ENCODE results near the gene SDK1.

The SDK1 gene

GRCh38 chr7:4299431-4299830 is 998.4 kb downstream of the SDK1 start:
- DNase-seq (ENCODE audit: low spot score), result no peak
- Histone ChIP-seq H2AFZ (ENCODE audit: low read length) (no peak overlapping the region), H3K27me3 (ENCODE audit: control insufficient read depth in 3 of 3, insufficient read depth in 3 of 3, low read depth in 1 of 3, low read length in 3 of 3) (no peaks in the 10 kb centered on the region), H3K18ac (ENCODE audit: low read length) (no peak overlapping the region), H3K79me1 (ENCODE audit: low read depth, low read length) (no peaks in the 10 kb centered on the region), H3K36me3 (replicated peaks in 1 of 2; ENCODE audit: control insufficient read depth in 2 of 2, insufficient read depth in 2 of 2, low read length in 2 of 2) (no peaks in the 10 kb centered on the region), H2BK15ac (ENCODE audit: low read length) (no peak overlapping the region), H3K4me1 (ENCODE audit: control insufficient read depth in 2 of 2, insufficient read depth in 1 of 2, low read depth in 1 of 2, low read length in 2 of 2) (no peaks in the 10 kb centered on the region), H3K14ac (ENCODE audit: low read length) (no peak overlapping the region), H4K8ac (ENCODE audit: low read depth, low read length) (no peak overlapping the region), H2BK120ac (ENCODE audit: low read depth, low read length) (no peak overlapping the region), H3K4me3 (ENCODE audit: low read length in 2 of 2) (no peak overlapping the region), H3K23ac (ENCODE audit: low read depth, low read length, poor library complexity) (no peak overlapping the region), H3K9me3 (replicated peaks in 1 of 2; ENCODE audit: control insufficient read depth in 2 of 2, insufficient read depth in 1 of 2, low read depth in 1 of 2, low read length in 2 of 2) (peaks cover 0 to 2% of the 10 kb centered on the region in 2 donors), H3K27ac (replicated peaks; ENCODE audit: low read length) (no peak overlapping the region), H2BK5ac (ENCODE audit: low read length) (no peak overlapping the region), H2BK12ac (ENCODE audit: low read length) (no peak overlapping the region), H3K4ac (ENCODE audit: low read length) (no peak overlapping the region), H3K4me2 (ENCODE audit: insufficient read depth, low read length, poor library complexity, severe bottlenecking) (no peak overlapping the region), H3K9ac (ENCODE audit: low read depth, low read length, poor library complexity) (no peak overlapping the region), H2AK5ac (ENCODE audit: low read depth, low read length) (no peak overlapping the region), H4K91ac (ENCODE audit: low read depth, low read length, poor library complexity) (no peak overlapping the region)
- WGBS, 2 donors (ENCODE audit: extremely low coverage in 2 of 2, insufficient read length in 2 of 2, insufficient replicate concordance in 1 of 2), result no CpG with 5 or more reads among the region's 5 CpGs

DNA sequence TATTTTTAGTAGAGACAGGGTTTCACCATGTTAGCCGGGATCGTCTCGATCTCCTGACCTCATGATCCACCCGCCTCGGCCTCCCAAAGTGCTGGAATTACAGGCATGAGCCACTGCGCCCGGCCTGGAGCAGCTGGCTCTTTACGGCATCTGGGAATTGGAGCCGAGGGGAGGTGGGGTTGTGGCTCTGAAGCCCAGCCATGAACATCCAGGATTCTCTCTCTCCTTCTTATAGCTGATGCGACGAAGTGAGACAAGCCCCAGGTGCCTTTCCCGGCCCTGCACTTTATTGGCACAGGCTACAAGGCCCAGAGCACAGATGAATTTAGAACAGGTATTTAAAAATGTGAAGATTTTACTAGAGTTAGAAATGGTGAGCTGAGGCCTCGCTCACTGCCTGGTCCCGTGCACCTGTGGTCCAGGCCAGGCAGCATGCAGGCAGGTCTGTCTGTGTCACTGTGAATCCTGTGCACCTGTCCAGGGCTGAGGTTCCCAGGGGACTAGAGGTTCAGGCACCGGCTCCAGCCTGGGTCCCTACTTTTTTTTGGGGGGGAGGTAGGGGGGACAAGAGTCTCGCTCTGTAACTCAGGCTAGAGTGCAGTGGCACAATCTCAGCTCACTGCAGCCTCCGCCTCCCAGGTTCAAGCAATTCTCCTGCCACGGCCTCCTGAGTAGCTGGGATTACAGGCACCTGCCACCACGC is 1001.3 kb downstream of the SDK1 start:
- no peak overlapping the region for H2AFZ ChIP-seq (ENCODE audit: low read length)
- no peak overlapping the region for H2BK15ac ChIP-seq (ENCODE audit: low read length)
- H4K91ac ChIP-seq (ENCODE audit: low read depth, low read length, poor library complexity), result no peak overlapping the region
- WGBS, 2 donors (ENCODE audit: extremely low coverage in 2 of 2, insufficient read length in 2 of 2, insufficient replicate concordance in 1 of 2), result no CpG with 5 or more reads among the region's 19 CpGs
- H3K27ac ChIP-seq (replicated peaks; ENCODE audit: low read length), result no peak overlapping the region
- H3K18ac ChIP-seq (ENCODE audit: low read length), result no peak overlapping the region
- H3K79me1 ChIP-seq (ENCODE audit: low read depth, low read length), result no peaks in the 10 kb centered on the region
- H2BK12ac ChIP-seq (ENCODE audit: low read length), result no peak overlapping the region
- H3K23ac ChIP-seq (ENCODE audit: low read depth, low read length, poor library complexity), result no peak overlapping the region
- no peak overlapping the region for H2AK5ac ChIP-seq (ENCODE audit: low read depth, low read length)
- no peak overlapping the region for H4K8ac ChIP-seq (ENCODE audit: low read depth, low read length)
- H2BK120ac ChIP-seq (ENCODE audit: low read depth, low read length), result no peak overlapping the region
- DNase-seq (ENCODE audit: low spot score), result no peak
- no peak overlapping the region for H3K9ac ChIP-seq (ENCODE audit: low read depth, low read length, poor library complexity)
- no peak overlapping the region for H3K4me3 ChIP-seq (ENCODE audit: low read length in 2 of 2)
- H3K27me3 ChIP-seq (ENCODE audit: control insufficient read depth in 3 of 3, insufficient read depth in 3 of 3, low read depth in 1 of 3, low read length in 3 of 3), result no peaks in the 10 kb centered on the region
- no peak overlapping the region for H3K4ac ChIP-seq (ENCODE audit: low read length)
- H3K9me3 ChIP-seq (replicated peaks in 1 of 2; ENCODE audit: control insufficient read depth in 2 of 2, insufficient read depth in 1 of 2, low read depth in 1 of 2, low read length in 2 of 2), result peaks cover 0 to 4% of the 10 kb centered on the region in 2 donors
- H3K4me1 ChIP-seq (ENCODE audit: control insufficient read depth in 2 of 2, insufficient read depth in 1 of 2, low read depth in 1 of 2, low read length in 2 of 2), result no peaks in the 10 kb centered on the region
- H3K4me2 ChIP-seq (ENCODE audit: insufficient read depth, low read length, poor library complexity, severe bottlenecking), result no peak overlapping the region
- no peak overlapping the region for H3K14ac ChIP-seq (ENCODE audit: low read length)
- H3K36me3 ChIP-seq (replicated peaks in 1 of 2; ENCODE audit: control insufficient read depth in 2 of 2, insufficient read depth in 2 of 2, low read length in 2 of 2), result no peaks in the 10 kb centered on the region
- no peak overlapping the region for H2BK5ac ChIP-seq (ENCODE audit: low read length)

- DNase-seq (ENCODE audit: low spot score), result no peak
- Histone ChIP-seq H3K4me3 (ENCODE audit: low read length in 2 of 2) (no peak overlapping the region), H3K4ac (ENCODE audit: low read length) (no peak overlapping the region), H3K4me1 (ENCODE audit: control insufficient read depth in 2 of 2, insufficient read depth in 1 of 2, low read depth in 1 of 2, low read length in 2 of 2) (no peaks in the 10 kb centered on the region), H3K18ac (ENCODE audit: low read length) (peak overlapping the region; percentile 11), H3K36me3 (replicated peaks in 1 of 2; ENCODE audit: control insufficient read depth in 2 of 2, insufficient read depth in 2 of 2, low read length in 2 of 2) (no peaks in the 10 kb centered on the region), H2AFZ (ENCODE audit: low read length) (no peak overlapping the region), H3K27ac (replicated peaks; ENCODE audit: low read length) (no peak overlapping the region), H3K4me2 (ENCODE audit: insufficient read depth, low read length, poor library complexity, severe bottlenecking) (no peak overlapping the region), H3K23ac (ENCODE audit: low read depth, low read length, poor library complexity) (no peak overlapping the region), H3K9ac (ENCODE audit: low read depth, low read length, poor library complexity) (no peak overlapping the region), H2BK5ac (ENCODE audit: low read length) (peak overlapping the region; percentile 47), H3K79me1 (ENCODE audit: low read depth, low read length) (no peaks in the 10 kb centered on the region), H3K14ac (ENCODE audit: low read length) (peak overlapping the region; percentile 85), H2BK120ac (ENCODE audit: low read depth, low read length) (no peak overlapping the region), H3K9me3 (replicated peaks in 1 of 2; ENCODE audit: control insufficient read depth in 2 of 2, insufficient read depth in 1 of 2, low read depth in 1 of 2, low read length in 2 of 2) (peaks cover 0 to 14% of the 10 kb centered on the region in 2 donors), H2BK12ac (ENCODE audit: low read length) (no peak overlapping the region), H4K91ac (ENCODE audit: low read depth, low read length, poor library complexity) (no peak overlapping the region), H2BK15ac (ENCODE audit: low read length) (no peak overlapping the region), H4K8ac (ENCODE audit: low read depth, low read length) (no peak overlapping the region), H2AK5ac (ENCODE audit: low read depth, low read length) (no peak overlapping the region), H3K27me3 (ENCODE audit: control insufficient read depth in 3 of 3, insufficient read depth in 3 of 3, low read depth in 1 of 3, low read length in 3 of 3) (no peaks in the 10 kb centered on the region)
- no CpG with 5 or more reads among the region's 28 CpGs for WGBS, 2 donors (ENCODE audit: extremely low coverage in 2 of 2, insufficient read length in 2 of 2, insufficient replicate concordance in 1 of 2)
Measured at GRCh38 chr7:4307316-4308204, 1006.5 kb downstream of the SDK1 start.

- no peak for DNase-seq (ENCODE audit: low spot score)
- H3K14ac ChIP-seq (ENCODE audit: low read length), result peak overlapping the region; percentile 85
Measured at GRCh38 chr7:4308205-4308590, 1007.1 kb downstream of the SDK1 start.

More at GRCh38 chr7:4308205-4308590, 1007.1 kb downstream of the SDK1 start:
- Histone ChIP-seq H3K23ac (ENCODE audit: low read depth, low read length, poor library complexity) (no peak overlapping the region), H2BK5ac (ENCODE audit: low read length) (peak overlapping the region; percentile 47), H3K9ac (ENCODE audit: low read depth, low read length, poor library complexity) (no peak overlapping the region), H3K4me2 (ENCODE audit: insufficient read depth, low read length, poor library complexity, severe bottlenecking) (no peak overlapping the region), H2BK120ac (ENCODE audit: low read depth, low read length) (no peak overlapping the region), H3K4ac (ENCODE audit: low read length) (no peak overlapping the region), H4K91ac (ENCODE audit: low read depth, low read length, poor library complexity) (no peak overlapping the region), H3K36me3 (replicated peaks in 1 of 2; ENCODE audit: control insufficient read depth in 2 of 2, insufficient read depth in 2 of 2, low read length in 2 of 2) (no peaks in the 10 kb centered on the region), H3K79me1 (ENCODE audit: low read depth, low read length) (no peaks in the 10 kb centered on the region), H3K27ac (replicated peaks; ENCODE audit: low read length) (no peak overlapping the region), H3K4me1 (ENCODE audit: control insufficient read depth in 2 of 2, insufficient read depth in 1 of 2, low read depth in 1 of 2, low read length in 2 of 2) (no peaks in the 10 kb centered on the region), H2AFZ (ENCODE audit: low read length) (no peak overlapping the region), H4K8ac (ENCODE audit: low read depth, low read length) (no peak overlapping the region), H2BK12ac (ENCODE audit: low read length) (no peak overlapping the region), H3K27me3 (ENCODE audit: control insufficient read depth in 3 of 3, insufficient read depth in 3 of 3, low read depth in 1 of 3, low read length in 3 of 3) (no peaks in the 10 kb centered on the region), H2BK15ac (ENCODE audit: low read length) (no peak overlapping the region), H3K18ac (ENCODE audit: low read length) (peak overlapping the region; percentile 11), H3K9me3 (replicated peaks in 1 of 2; ENCODE audit: control insufficient read depth in 2 of 2, insufficient read depth in 1 of 2, low read depth in 1 of 2, low read length in 2 of 2) (peaks cover 0 to 14% of the 10 kb centered on the region in 2 donors), H2AK5ac (ENCODE audit: low read depth, low read length) (no peak overlapping the region), H3K4me3 (ENCODE audit: low read length in 2 of 2) (no peak overlapping the region)
- WGBS, 2 donors (ENCODE audit: extremely low coverage in 2 of 2, insufficient read length in 2 of 2, insufficient replicate concordance in 1 of 2), result no CpG with 5 or more reads among the region's 22 CpGs
